D721Med (cell line): ENCODE data around the gene PCSK2.

Experiments
- DNase-seq: peaks from one replicate; pipeline ENCODE4 v3.0.0; 2011; ENCODE audit warnings: low spot score; ENCODE audit not compliant: insufficient read length
- FAIRE-seq: peaks from 2 replicates; lab custom pipeline; 2011; peaks lifted over from hg19 to GRCh38; lab: Jason Lieb, UNC
- TF ChIP-seq, protein P1 (sequence below): IDR thresholded peaks from 2 replicates; pipeline ENCODE4 v1.5.1; 2012; ENCODE audit warnings: mild to moderate bottlenecking, control low read depth; ENCODE audit not compliant: insufficient read depth; ENCODE audit errors: missing control alignments

PCSK2 gene

DNA sequence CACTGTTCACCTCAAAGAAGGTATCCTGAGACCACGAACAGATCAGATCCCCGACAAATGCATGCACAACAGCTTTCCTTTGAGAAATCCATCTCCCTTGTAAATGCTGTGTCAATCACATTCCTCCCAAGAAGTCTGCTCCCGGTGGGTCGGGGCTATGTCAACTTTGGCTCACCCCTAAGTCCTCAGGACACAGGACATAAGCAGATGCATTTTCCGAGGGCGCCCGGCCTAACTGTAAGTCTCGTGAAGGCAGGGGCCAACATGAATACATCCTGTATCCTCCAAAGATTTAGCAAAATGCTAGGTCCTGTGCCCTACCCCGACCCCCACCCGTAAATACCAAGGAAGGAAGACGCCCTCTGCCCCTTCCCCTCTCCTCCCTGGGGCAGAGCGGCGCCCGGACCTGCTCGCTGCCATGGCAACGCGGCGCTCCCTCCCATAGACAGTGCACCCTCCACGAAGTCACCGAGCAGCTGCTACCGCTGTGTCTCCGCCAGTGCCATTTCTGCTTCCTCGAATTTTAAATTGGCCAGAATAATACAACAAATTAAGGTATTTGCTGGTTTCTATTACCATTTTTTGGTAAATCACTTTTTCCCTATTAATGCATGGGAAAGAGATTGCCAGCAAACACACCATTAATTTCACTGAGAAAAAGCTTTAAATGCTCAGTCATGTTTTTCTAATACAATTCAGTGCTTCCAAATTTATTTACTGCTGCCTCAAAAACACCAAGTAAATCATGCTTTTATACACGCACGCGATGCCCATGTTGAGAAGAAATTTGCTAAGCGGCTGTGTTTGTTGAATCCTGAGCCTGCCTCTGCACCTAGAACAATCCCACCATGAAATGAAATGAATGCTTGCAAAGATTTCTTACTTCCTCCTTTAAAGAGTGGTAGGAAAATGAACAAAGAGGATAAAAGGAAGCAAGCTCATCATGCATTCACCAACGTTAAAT lies 100.6 kb downstream of the PCSK2 start:
- TF ChIP-seq, protein P1, sequence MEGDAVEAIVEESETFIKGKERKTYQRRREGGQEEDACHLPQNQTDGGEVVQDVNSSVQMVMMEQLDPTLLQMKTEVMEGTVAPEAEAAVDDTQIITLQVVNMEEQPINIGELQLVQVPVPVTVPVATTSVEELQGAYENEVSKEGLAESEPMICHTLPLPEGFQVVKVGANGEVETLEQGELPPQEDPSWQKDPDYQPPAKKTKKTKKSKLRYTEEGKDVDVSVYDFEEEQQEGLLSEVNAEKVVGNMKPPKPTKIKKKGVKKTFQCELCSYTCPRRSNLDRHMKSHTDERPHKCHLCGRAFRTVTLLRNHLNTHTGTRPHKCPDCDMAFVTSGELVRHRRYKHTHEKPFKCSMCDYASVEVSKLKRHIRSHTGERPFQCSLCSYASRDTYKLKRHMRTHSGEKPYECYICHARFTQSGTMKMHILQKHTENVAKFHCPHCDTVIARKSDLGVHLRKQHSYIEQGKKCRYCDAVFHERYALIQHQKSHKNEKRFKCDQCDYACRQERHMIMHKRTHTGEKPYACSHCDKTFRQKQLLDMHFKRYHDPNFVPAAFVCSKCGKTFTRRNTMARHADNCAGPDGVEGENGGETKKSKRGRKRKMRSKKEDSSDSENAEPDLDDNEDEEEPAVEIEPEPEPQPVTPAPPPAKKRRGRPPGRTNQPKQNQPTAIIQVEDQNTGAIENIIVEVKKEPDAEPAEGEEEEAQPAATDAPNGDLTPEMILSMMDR: no peak
- DNase-seq (no peak), FAIRE-seq (no peak)

DNA sequence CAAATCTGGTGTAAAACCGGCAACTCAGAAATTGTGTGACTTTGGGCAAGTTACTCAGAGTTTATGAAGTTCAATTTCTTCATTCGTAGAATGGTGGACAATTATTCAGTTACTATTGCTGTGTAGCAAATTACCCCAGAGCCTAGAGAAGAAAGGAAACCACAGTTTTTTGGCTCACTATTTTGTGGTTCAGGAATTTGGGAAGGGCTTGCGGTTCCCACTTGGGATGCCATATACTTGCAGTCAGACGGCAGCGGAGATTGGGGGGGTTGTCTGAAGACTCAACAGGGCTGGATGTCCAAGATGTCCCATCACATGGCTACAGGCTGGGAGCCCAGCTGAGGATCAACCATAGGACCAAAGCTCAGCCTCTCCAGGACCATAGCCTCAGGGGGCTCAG lies 108.1 kb downstream of the PCSK2 start:
- TF ChIP-seq, protein P1: no peak
- FAIRE-seq (no peak), DNase-seq (no peak)

DNA sequence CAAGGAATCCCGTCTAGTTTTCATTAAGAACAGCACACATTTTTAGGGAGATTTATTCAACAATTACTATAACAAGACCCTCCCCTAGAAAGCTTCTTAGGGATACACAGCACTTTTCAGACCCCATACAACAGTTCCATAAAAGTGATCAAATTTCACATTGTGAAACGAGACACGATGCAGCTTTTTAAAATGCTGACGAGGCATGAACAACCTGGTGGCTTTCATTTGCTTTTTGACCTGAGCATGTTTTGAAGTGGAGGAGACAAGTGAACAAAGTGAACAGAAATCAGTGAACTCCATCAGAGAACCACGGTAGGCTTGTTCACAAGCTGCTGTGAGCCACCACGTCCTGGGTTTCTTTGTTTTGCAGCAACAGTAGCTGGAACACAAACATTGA lies 112.2 kb downstream of the PCSK2 start:
- FAIRE-seq (no peak), DNase-seq (no peak)
- TF ChIP-seq, protein P1: no peak

DNA sequence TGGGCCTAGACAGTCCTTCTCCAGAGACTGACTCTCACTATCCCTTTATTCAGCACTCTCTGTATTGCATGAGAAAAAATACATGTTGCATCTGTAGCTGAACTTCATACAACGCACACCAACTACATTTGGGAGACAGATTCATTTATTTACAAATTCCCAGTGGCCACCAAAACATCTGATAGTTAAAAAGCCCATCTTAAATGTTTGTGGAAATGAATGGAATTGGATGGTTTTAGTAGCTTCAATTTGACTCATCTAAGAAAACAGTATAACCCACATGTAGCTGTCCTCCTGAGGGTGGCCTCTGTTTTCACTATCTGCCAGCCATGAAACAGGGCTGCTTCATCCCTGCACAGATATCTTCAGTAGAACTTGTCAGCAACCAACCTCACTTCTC lies 116.3 kb downstream of the PCSK2 start:
- FAIRE-seq: no peak
- no peak for DNase-seq
- TF ChIP-seq, protein P1: no peak

DNA sequence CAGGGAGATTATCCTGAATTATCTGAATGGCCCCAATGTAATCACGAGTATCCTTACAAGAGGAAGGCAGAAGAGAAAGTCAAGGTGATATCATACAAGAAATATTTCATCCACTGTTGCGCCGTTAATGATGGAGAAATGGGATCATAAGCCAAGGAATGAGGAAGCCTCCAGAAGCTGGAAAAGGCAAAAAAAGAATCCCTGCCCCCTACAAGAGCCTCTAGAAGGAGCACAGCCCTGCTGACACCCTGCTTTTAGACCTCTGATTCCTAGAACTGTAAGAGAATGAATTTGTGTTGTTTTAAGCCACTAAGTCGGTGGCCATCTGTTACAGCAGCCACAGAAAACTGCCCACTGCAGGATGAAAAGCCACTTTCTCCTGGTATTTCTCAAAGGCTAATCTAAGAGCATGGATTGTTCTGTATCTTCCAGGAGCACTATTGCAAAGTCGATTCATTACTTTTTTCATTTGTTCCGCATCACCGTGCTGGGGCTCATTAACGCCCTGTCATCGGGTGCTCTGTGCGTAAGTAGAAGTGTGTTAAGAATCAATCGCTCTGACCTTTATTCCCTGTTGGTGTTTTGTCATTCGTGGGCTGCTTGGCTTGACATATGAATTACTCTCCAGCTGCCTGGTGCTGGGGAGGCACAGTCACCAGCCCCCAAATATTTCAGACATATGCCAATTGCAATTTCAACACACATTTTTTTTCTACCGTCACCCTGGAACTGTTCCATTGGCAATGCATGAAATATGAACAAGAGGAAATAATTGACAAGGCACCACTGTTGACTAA lies 117.0 kb downstream of the PCSK2 start:
- FAIRE-seq (no peak), DNase-seq (no peak)
- TF ChIP-seq, protein P1: no peak

DNA sequence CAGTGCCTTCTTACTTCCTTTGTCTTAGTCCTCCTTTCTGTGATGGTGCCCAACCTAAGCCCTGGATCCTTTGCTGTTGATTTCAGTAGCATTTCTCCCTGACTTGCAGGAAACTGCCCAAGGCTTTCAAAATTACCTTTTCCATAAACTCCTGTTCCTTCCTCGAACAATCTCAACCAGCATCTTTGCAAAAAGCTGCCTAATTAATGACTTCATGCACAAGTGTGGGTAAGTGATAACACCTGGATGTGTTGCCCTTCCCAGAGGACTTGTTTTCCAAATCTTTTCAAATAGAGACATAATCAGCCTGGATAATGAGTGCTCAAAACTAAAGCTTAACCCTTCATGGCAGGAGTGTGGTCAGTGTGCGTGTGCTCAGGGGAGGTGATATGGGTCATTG lies 118.0 kb downstream of the PCSK2 start:
- DNase-seq (no peak), FAIRE-seq (no peak)
- TF ChIP-seq, protein P1: no peak
